HepG2 (cell line): ENCODE measurements around the gene CAMK2A. TPM values are rescaled to one million over a fixed set of nuclear protein-coding genes. Genes with fewer than 3 reads are reported as not detected.

Experiments
- ATAC-seq: fragments of 200-7000 bp; cut with Tn5 transposase; 3 replicates; pipeline ENCODE4 v1.9.1; 2020; ENCODE audit warnings: mild to moderate bottlenecking, moderate library complexity
- BruUV-seq: library from RNA; stranded (reverse); fragments of 400-500 nt; replicated peaks from 2 replicates; lab custom pipeline; 2021; lab: Mats Ljungman, UMichigan
- CTCF ChIA-PET: fragments of 300-600 bp; formaldehyde crosslinking; extraction: SDS; loops from one replicate; lab custom pipeline; 2021; ENCODE audit warnings: low total read pairs, inconsistent platforms, low intra/inter-chr PET ratio; lab: Yijun Ruan, JAX
- POLR2A ChIA-PET: fragments of 350-600 bp; sonication (Branson Sonifier 250); formaldehyde crosslinking; loops from one replicate; lab custom pipeline; 2020; ENCODE audit warnings: antibody characterized with exemption, inconsistent platforms; lab: Yijun Ruan, JAX
- DNase-seq: peaks from one replicate; pipeline ENCODE4 v3.0.0-alpha.2; 2015; ENCODE audit warnings: low spot score
- FAIRE-seq: peaks from 3 replicates; lab custom pipeline; 2011; peaks lifted over from hg19 to GRCh38; lab: Jason Lieb, UNC
- H2AFZ ChIP-seq: one replicate; pipeline ENCODE4 v1.6.1; 2011; ENCODE audit warnings: low read length, inconsistent platforms
- H3K27ac ChIP-seq: fragments of 300-600 bp; 3 replicates; pipeline ENCODE4 v1.8.0; 2011; ENCODE audit warnings: mixed run types, mild to moderate bottlenecking, mixed read lengths, low read length, inconsistent platforms; ENCODE audit not compliant: insufficient read depth; ENCODE audit errors: extremely low read length
- H3K27me3 ChIP-seq, 2 experiments: fragments of 200-600 bp in 1 of 2; 2 replicates in 1 of 2; 3 replicates in 1 of 2; pipeline versions ENCODE4 v1.6.0 to v1.8.0; 2011; ENCODE audit warnings: low read length in 2 of 2, mild to moderate bottlenecking in 2 of 2, moderate library complexity in 2 of 2, inconsistent platforms in 1 of 2; ENCODE audit not compliant: insufficient read depth in 2 of 2, control insufficient read depth in 1 of 2
- H3K36me3 ChIP-seq, 2 experiments: fragments of 200-600 bp in 1 of 2; replicated peaks in 1 of 2; 2 replicates in 1 of 2; 3 replicates in 1 of 2; pipeline versions ENCODE4 v1.5.1 to v1.8.0; 2011; ENCODE audit warnings: low read length in 2 of 2, inconsistent platforms in 1 of 2; ENCODE audit not compliant: insufficient read depth in 2 of 2, control insufficient read depth in 1 of 2
- H3K4me1 ChIP-seq: 2 replicates; pipeline ENCODE4 v1.5.1; 2012; ENCODE audit warnings: low read length, inconsistent platforms; ENCODE audit not compliant: insufficient read depth
- H3K4me2 ChIP-seq: 2 replicates; pipeline ENCODE4 v1.6.0; 2011; ENCODE audit warnings: low read depth, low read length, inconsistent platforms
- H3K4me3 ChIP-seq, 3 experiments: fragments of 200-600 bp in 1 of 3; sonication (generic), shearing (Covaris generic) in 1 of 3; replicated peaks in 1 of 3; 2 replicates each; pipeline ENCODE4 v1.5.1; 2011 to 2016; ENCODE audit warnings: low read length in 3 of 3, inconsistent platforms in 2 of 3, low read depth in 2 of 3, mild to moderate bottlenecking in 2 of 3, control low read depth in 1 of 3, mixed read lengths in 1 of 3; ENCODE audit not compliant: insufficient read depth in 1 of 3
- H3K79me2 ChIP-seq: one replicate; pipeline ENCODE4 v1.6.1; 2011; ENCODE audit warnings: low read length, inconsistent platforms; ENCODE audit not compliant: insufficient read depth
- H3K9ac ChIP-seq: 2 replicates; pipeline ENCODE4 v1.6.0; 2011; ENCODE audit warnings: mild to moderate bottlenecking, low read depth, low read length, inconsistent platforms; ENCODE audit not compliant: insufficient read depth
- H3K9me3 ChIP-seq: 2 replicates; pipeline ENCODE4 v1.5.1; 2012; ENCODE audit warnings: mild to moderate bottlenecking, low read length
- H4K20me1 ChIP-seq: 2 replicates; pipeline ENCODE4 v1.6.0; 2011; ENCODE audit warnings: inconsistent platforms, mild to moderate bottlenecking, low read length, moderate library complexity; ENCODE audit not compliant: insufficient read depth
- ATF4 ChIP-seq, 2 experiments: fragments of 450-650 bp in 1 of 2; sonication (generic) in 1 of 2; formaldehyde crosslinking; IDR thresholded peaks; 2 replicates each; pipeline versions ENCODE4 v1.5.0 to v1.8.0; 2020 to 2022; ENCODE audit warnings: mild to moderate bottlenecking in 1 of 2, missing genetic modification reagents in 1 of 2
- CBX1 ChIP-seq: IDR thresholded peaks from one replicate; pipeline ENCODE4 v1.6.1; 2016; ENCODE audit warnings: antibody characterized with exemption, low read depth
- HMG20A ChIP-seq: IDR thresholded peaks from 2 replicates; pipeline ENCODE4 v1.6.1; 2016; ENCODE audit warnings: borderline replicate concordance
- HNRNPK ChIP-seq: fragments of 200-400 bp; formaldehyde crosslinking; IDR thresholded peaks from 2 replicates; pipeline ENCODE4 v1.6.1; 2018; ENCODE audit warnings: low read length, low read depth, moderate library complexity, mild to moderate bottlenecking; ENCODE audit not compliant: poor library complexity, severe bottlenecking
- MYNN ChIP-seq: sonication (generic); formaldehyde crosslinking; IDR thresholded peaks from 2 replicates; pipeline ENCODE4 v1.4.0; 2020; ENCODE audit warnings: mild to moderate bottlenecking, low read depth, missing genetic modification reagents
- SOX6 ChIP-seq, 2 experiments: fragments of 450-650 bp in 1 of 2; sonication (generic) in 1 of 2; formaldehyde crosslinking in 1 of 2; IDR thresholded peaks; 2 replicates each; pipeline versions ENCODE4 v1.4.0 to v1.6.1; 2017 to 2020; ENCODE audit warnings: antibody characterized with exemption in 1 of 2, mild to moderate bottlenecking in 1 of 2, missing genetic modification reagents in 1 of 2
- SRSF4 ChIP-seq: fragments of 200-400 bp; formaldehyde crosslinking; IDR thresholded peaks from one replicate; pipeline ENCODE4 v1.6.1; 2018; ENCODE audit warnings: mild to moderate bottlenecking, low read depth, low read length, moderate library complexity; ENCODE audit not compliant: poor library complexity, severe bottlenecking
- ZBTB10 ChIP-seq: sonication (generic); formaldehyde crosslinking; IDR thresholded peaks from 2 replicates; pipeline ENCODE4 v1.4.0; 2020; ENCODE audit warnings: missing genetic modification reagents, borderline replicate concordance
- ZBTB4 ChIP-seq: sonication (generic); formaldehyde crosslinking; IDR thresholded peaks from 2 replicates; pipeline ENCODE4 v1.4.0; 2020; ENCODE audit warnings: missing genetic modification reagents, mild to moderate bottlenecking, borderline replicate concordance
- ZKSCAN8 ChIP-seq: IDR thresholded peaks from 2 replicates; pipeline ENCODE4 v1.6.1; 2016; ENCODE audit warnings: borderline replicate concordance, missing genetic modification reagents, missing compliant biosample characterization
- ZNF12 ChIP-seq: sonication (generic); formaldehyde crosslinking; IDR thresholded peaks from 2 replicates; pipeline ENCODE4 v1.5.0; 2020; ENCODE audit warnings: missing genetic modification reagents
- ZNF225 ChIP-seq: sonication (generic); formaldehyde crosslinking; IDR thresholded peaks from 2 replicates; pipeline ENCODE4 v1.4.0; 2020; ENCODE audit warnings: mild to moderate bottlenecking, missing genetic modification reagents
- ZNF660 ChIP-seq: sonication (generic); formaldehyde crosslinking; IDR thresholded peaks from 2 replicates; pipeline ENCODE4 v1.5.1; 2020; ENCODE audit warnings: mild to moderate bottlenecking, low read depth, missing genetic modification reagents, borderline replicate concordance
- ZSCAN29 ChIP-seq: sonication (generic); formaldehyde crosslinking; conservative IDR thresholded peaks from 2 replicates; pipeline ENCODE4 v1.4.0; 2020; ENCODE audit warnings: mild to moderate bottlenecking, missing genetic modification reagents
- WGBS: methylation state at CpG from one replicate; pipeline ENCODE4 v1.1.6; 2017; ENCODE audit warnings: low lambda C conversion rate; 5-methylcytosine and 5-hydroxymethylcytosine counted together
- in situ Hi-C: cut with HindIII; loops from 2 replicates; pipeline ENCODE4 v1.10.0; 2017; ENCODE audit warnings: low pct_unique_long_range_greater_than_20kb; ENCODE audit not compliant: extremely low pct_ligation_motif_present
- intact Hi-C: fragments of 100-400 bp; cut with micrococcal nuclease; formaldehyde crosslinking; loops from one replicate; pipeline ENCODE4 v1.10.0; 2022; ENCODE audit not compliant: unreplicated experiment
- polyA plus RNA-seq, 8 experiments: library from polyadenylated mRNA; depleted of rRNA in 3 of 8; stranded (reverse) in 7 of 8; unstranded in 1 of 8; fragments of >200 nt; fragmentation: Illumina TruSeq in 4 of 8; extraction: Trizol in 4 of 8; gene quantifications; 2 replicates each; pipeline versions ENCODE4 v1.2.1 to v1.2.3, GENCODE V29; 2011 to 2016; ENCODE audit warnings: low read depth in 4 of 8, missing spikeins in 1 of 8, mixed read lengths in 1 of 8; ENCODE audit not compliant: insufficient read depth in 1 of 8
- total RNA-seq, 5 experiments: library from RNA; depleted of rRNA; stranded (reverse); fragments of >200 nt; fragmentation: Illumina TruSeq; extraction: Trizol; gene quantifications; 2 replicates each; pipeline ENCODE4 v1.2.3, GENCODE V29; 2016; ENCODE audit warnings: low read depth in 1 of 5

Gene CAMK2A
- total and polyA plus RNA-seq, 2 of the 13 experiments (the other 11 are each of a cell fraction or from before 2014, with no cell fraction given), result 0.11 TPM; not detected in 1

GRCh38 chr5:150209099-150209635 is 80.4 kb downstream of the CAMK2A start:
- H3K4me3 ChIP-seq, result no peak overlapping the region
- H3K36me3 ChIP-seq, result no peaks in the 10 kb centered on the region
- no peak overlapping the region for H2AFZ ChIP-seq
- no peak for ATAC-seq
- CTCF ChIA-PET, result no interaction called here
- no peaks in the 10 kb centered on the region for H3K79me2 ChIP-seq
- DNase-seq, result no peak
- no peak overlapping the region for H3K9ac ChIP-seq
- intact Hi-C loops (no loop called here), in situ Hi-C loops (no loop called here)
- H3K4me1 ChIP-seq, result no peaks in the 10 kb centered on the region
- 45% methylated on average over 17 of the region's 21 CpGs for WGBS
- H3K9me3 ChIP-seq, result no peaks in the 10 kb centered on the region
- FAIRE-seq, result no peak
- no peak overlapping the region for H3K4me2 ChIP-seq
- POLR2A ChIA-PET, result no interaction called here
- H4K20me1 ChIP-seq, result no peaks in the 10 kb centered on the region
- H3K27me3 ChIP-seq, result peaks cover 10 to 79% of the 10 kb centered on the region in 2 experiments; a peak in 4 of 5 replicates
- no peak overlapping the region for H3K27ac ChIP-seq
- no TSS peak for BruUV-seq
- TF ChIP-seq SOX6 (IDR thresholded peaks at IDR 0.05), result no peak
- no peak for TF ChIP-seq SOX6 (CRISPR knock-in tag; IDR thresholded peaks at IDR 0.05)
- no peak for TF ChIP-seq ZKSCAN8 (CRISPR knock-in tag)
- no peak for TF ChIP-seq ZBTB4 (CRISPR knock-in tag)
- TF ChIP-seq SRSF4, result no peak
- no peak for TF ChIP-seq CBX1
- no peak for TF ChIP-seq ZNF12
- no peak for TF ChIP-seq ZNF660 (CRISPR knock-in tag)
- no peak for TF ChIP-seq ZNF225 (CRISPR knock-in tag)
- no peak for TF ChIP-seq HNRNPK
- no peak for TF ChIP-seq HMG20A (CRISPR knock-in tag)
- TF ChIP-seq ATF4 (CRISPR knock-in tag; IDR thresholded peaks at IDR 0.05), result no peak
- TF ChIP-seq MYNN (CRISPR knock-in tag), result no peak
- TF ChIP-seq ZBTB10 (CRISPR knock-in tag), result no peak
- TF ChIP-seq ZSCAN29 (CRISPR knock-in tag), result no peak
